ENCODE results near the gene SLC12A9.

The SLC12A9 gene

GRCh38 chr7:100878013-100878412 is 25.5 kb downstream of the SLC12A9 start:
- no peak for TF ChIP-seq CTCF (IDR thresholded peaks at IDR 0.05; ENCODE audit: low read depth, low read length)
- DNase-seq (ENCODE audit: low read depth in 2 of 2) = no peak
- no peak overlapping the region for H3K4me3 ChIP-seq (replicated peaks in 1 of 2; ENCODE audit: low read depth in 2 of 2, low read length in 2 of 2)

GRCh38 chr7:100878685-100879084 is 26.2 kb downstream of the SLC12A9 start:
- H3K4me3 ChIP-seq (replicated peaks in 1 of 2; ENCODE audit: low read depth in 2 of 2, low read length in 2 of 2) = no peak overlapping the region
- no peak for TF ChIP-seq CTCF (IDR thresholded peaks at IDR 0.05; ENCODE audit: low read depth, low read length)
- DNase-seq (ENCODE audit: low read depth in 2 of 2) = no peak

- TF ChIP-seq CTCF (IDR thresholded peaks at IDR 0.05; ENCODE audit: low read depth, low read length) = no peak
- no peak overlapping the region for H3K4me3 ChIP-seq (replicated peaks in 1 of 2; ENCODE audit: low read depth in 2 of 2, low read length in 2 of 2)
- DNase-seq (ENCODE audit: low read depth in 2 of 2) = no peak
Measured at GRCh38 chr7:100879685-100880261, 27.3 kb downstream of the SLC12A9 start.

- TF ChIP-seq CTCF (IDR thresholded peaks at IDR 0.05; ENCODE audit: low read depth, low read length) = no peak
- H3K4me3 ChIP-seq (replicated peaks in 1 of 2; ENCODE audit: low read depth in 2 of 2, low read length in 2 of 2) = no peak overlapping the region
- DNase-seq (ENCODE audit: low read depth in 2 of 2) = no peak
Measured at GRCh38 chr7:100880645-100881044, 28.1 kb downstream of the SLC12A9 start.

GRCh38 chr7:100881136-100881535 is 28.6 kb downstream of the SLC12A9 start:
- DNase-seq (ENCODE audit: low read depth in 2 of 2) = no peak
- H3K4me3 ChIP-seq (replicated peaks in 1 of 2; ENCODE audit: low read depth in 2 of 2, low read length in 2 of 2) = no peak overlapping the region
- no peak for TF ChIP-seq CTCF (IDR thresholded peaks at IDR 0.05; ENCODE audit: low read depth, low read length)

- no peak overlapping the region for H3K4me3 ChIP-seq (replicated peaks in 1 of 2; ENCODE audit: low read depth in 2 of 2, low read length in 2 of 2)
Measured at GRCh38 chr7:100882201-100882600, 29.7 kb downstream of the SLC12A9 start.

More at GRCh38 chr7:100882201-100882600, 29.7 kb downstream of the SLC12A9 start:
- TF ChIP-seq CTCF (IDR thresholded peaks at IDR 0.05; ENCODE audit: low read depth, low read length) = no peak
- DNase-seq (ENCODE audit: low read depth in 2 of 2) = no peak
